Small intestine (tissue), 7 donors: ENCODE measurements around the gene HDAC4. TPM values are rescaled to one million over a fixed set of nuclear protein-coding genes. Genes with fewer than 3 reads are reported as not detected.

Experiments used
- DNase-seq, 2 donors: peaks; one replicate each; pipeline versions ENCODE4 v3.0.0 to v3.0.0-alpha.2; 2013
- FAIRE-seq: peaks from 2 replicates; lab custom pipeline; 2012; peaks lifted over from hg19 to GRCh38; lab: Jason Lieb, UNC
- H3K27ac ChIP-seq, 3 donors: one replicate each; pipeline ENCODE4 v1.5.1; 2013; ENCODE audit warnings: low read length in 2 of 3, mild to moderate bottlenecking in 2 of 3, control low read depth in 1 of 3, inconsistent platforms in 1 of 3, low read depth in 1 of 3, moderate library complexity in 1 of 3
- H3K27me3 ChIP-seq, 3 donors: one replicate each; pipeline ENCODE4 v1.6.1; 2013; ENCODE audit warnings: low read length in 3 of 3, inconsistent platforms in 1 of 3; ENCODE audit not compliant: control insufficient read depth in 3 of 3, insufficient read depth in 3 of 3
- H3K36me3 ChIP-seq, 3 donors: one replicate each; pipeline ENCODE4 v1.6.1; 2013; ENCODE audit warnings: low read length in 3 of 3, inconsistent platforms in 1 of 3, low read depth in 1 of 3, mild to moderate bottlenecking in 1 of 3, moderate library complexity in 1 of 3; ENCODE audit not compliant: control insufficient read depth in 3 of 3, insufficient read depth in 2 of 3
- H3K4me1 ChIP-seq, 3 donors: one replicate each; pipeline ENCODE4 v1.6.1; 2013; ENCODE audit warnings: low read length in 2 of 3, inconsistent platforms in 1 of 3, low read depth in 1 of 3, mild to moderate bottlenecking in 1 of 3, moderate library complexity in 1 of 3; ENCODE audit not compliant: control insufficient read depth in 3 of 3, insufficient read depth in 2 of 3
- H3K4me3 ChIP-seq, 3 donors: one replicate each; pipeline ENCODE4 v1.5.1; 2013; ENCODE audit warnings: low read length in 3 of 3, control low read depth in 1 of 3, inconsistent platforms in 1 of 3, low read depth in 1 of 3, mild to moderate bottlenecking in 1 of 3, moderate library complexity in 1 of 3
- H3K9me3 ChIP-seq, 2 donors: one replicate each; pipeline ENCODE4 v1.6.1; 2013; ENCODE audit warnings: low read depth in 1 of 2, low read length in 1 of 2; ENCODE audit not compliant: control insufficient read depth in 2 of 2, insufficient read depth in 1 of 2
- WGBS, 3 donors: extraction: QIAGEN DNeasy Blood & Tissue Kit; methylation state at CpG; one replicate each; pipeline ENCODE4 v1.1.7; 2013; 5-methylcytosine and 5-hydroxymethylcytosine counted together
- polyA plus RNA-seq, 4 donors: library from polyadenylated mRNA; stranded (reverse) in 3 of 4; unstranded in 1 of 4; fragments of 200-250 nt in 3 of 4; fragments of 120-200 nt in 1 of 4; gene quantifications; one replicate each; pipeline versions ENCODE4 v1.2.1 to v1.2.3, GENCODE V29; 2013
- donor health status: healthy with polysubstance abuse.
- donor health status: control.
- donor health status: control.
- donor health status: Bipolar disorder and iron deficiency.
- donor health status: healthy.

HDAC4 gene
- polyA plus RNA-seq, 4 donors = 3.1 to 11.3 (median 5.9) TPM

DNA sequence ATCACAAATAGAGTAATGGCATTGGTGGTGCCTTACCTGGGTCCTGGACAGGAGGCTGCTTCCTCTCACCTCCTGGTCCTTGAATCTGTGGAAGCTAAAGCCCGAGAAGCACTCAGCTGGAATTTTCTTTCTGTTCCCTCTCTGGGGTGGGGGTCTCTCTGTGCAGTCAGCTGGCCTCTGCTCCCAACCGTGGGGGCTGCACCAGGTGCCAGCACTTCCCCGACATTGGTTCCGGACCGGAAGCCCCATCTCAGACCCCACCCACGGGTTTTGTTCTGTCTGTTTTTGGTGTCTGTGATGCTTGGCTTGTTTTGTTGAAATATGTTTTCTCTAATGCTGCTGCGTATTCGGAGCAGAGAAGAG is 398.2 kb downstream of the HDAC4 start:
- Histone ChIP-seq H3K4me3 (no peak overlapping the region), H3K27ac (peak overlapping the region in 1 of 3 donors; percentile 25), H3K27me3 (peaks cover 0 to 2% (median 0%) of the 10 kb centered on the region in 3 donors), H3K4me1 (no peaks in the 10 kb centered on the region), H3K9me3 (peaks cover 0 to 6% of the 10 kb centered on the region in 2 donors), H3K36me3 (no peaks in the 10 kb centered on the region)
- DNase-seq (no peak), FAIRE-seq (no peak)
- 61 to 79% (median 76%) methylated on average over 8 of the region's 8 CpGs for WGBS, 3 donors

DNA sequence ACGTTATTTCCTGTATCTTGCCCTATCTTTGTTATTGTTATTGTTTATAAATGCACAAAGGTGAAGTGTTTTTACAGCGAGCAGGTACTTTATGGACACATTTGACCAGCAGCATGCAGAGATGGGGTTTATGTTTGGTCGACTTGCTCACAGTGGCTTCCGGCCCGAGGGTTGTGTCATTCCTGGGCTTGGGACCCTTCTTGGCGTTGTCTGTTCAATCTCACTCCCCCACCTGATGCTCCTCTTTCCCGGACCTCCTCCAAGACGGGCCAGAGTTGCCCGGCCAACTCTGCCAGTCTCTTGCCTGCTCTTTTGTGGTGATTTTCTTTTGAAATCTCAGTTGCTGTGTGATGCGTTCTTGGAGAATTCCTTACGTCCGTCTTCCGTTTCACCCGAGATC is 399.0 kb downstream of the HDAC4 start:
- no peaks in the 10 kb centered on the region for H3K4me1 ChIP-seq
- H3K4me3 ChIP-seq = no peak overlapping the region
- H3K27me3 ChIP-seq = peaks cover 0 to 2% (median 0%) of the 10 kb centered on the region in 3 donors
- FAIRE-seq = no peak
- peaks cover 0 to 6% of the 10 kb centered on the region in 2 donors for H3K9me3 ChIP-seq
- no peaks in the 10 kb centered on the region for H3K36me3 ChIP-seq
- no peak overlapping the region for H3K27ac ChIP-seq
- no peak for DNase-seq
- WGBS, 3 donors = 82 to 89% (median 88%) methylated on average over 14 of the region's 14 CpGs

DNA sequence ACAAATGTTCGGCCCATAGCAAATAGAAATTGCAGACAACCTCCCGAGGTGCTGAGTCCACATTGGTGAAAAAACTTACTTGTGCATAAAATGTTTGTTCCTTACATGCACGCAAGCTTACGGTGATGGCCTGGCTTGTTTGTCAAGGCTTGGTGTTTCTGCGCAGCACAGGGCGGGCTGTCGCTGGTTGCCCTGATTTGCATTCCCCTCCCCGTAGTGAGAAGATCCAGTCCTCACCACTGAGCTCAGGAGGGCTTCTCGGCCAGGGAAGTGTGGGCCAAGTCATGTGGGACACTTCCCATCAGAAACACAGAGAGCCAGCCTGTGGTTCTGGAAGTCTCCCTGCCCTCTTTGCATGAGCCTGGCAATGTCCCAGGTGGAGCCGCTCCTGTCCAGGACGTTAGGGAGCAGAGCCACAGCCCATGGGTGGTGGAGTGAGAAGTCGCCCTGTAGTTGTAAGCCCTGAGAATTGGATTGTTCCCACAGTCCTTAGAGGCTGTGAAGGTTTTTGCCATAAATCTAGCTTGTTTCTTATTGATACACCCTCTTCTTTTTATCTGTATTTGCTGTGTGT is 400.2 kb downstream of the HDAC4 start:
- no peak overlapping the region for H3K27ac ChIP-seq
- FAIRE-seq (no peak), DNase-seq (no peak)
- H3K4me3 ChIP-seq = no peak overlapping the region
- peaks cover 0 to 6% of the 10 kb centered on the region in 2 donors for H3K9me3 ChIP-seq
- no peaks in the 10 kb centered on the region for H3K36me3 ChIP-seq
- H3K4me1 ChIP-seq = no peaks in the 10 kb centered on the region
- 88 to 90% (median 88%) methylated on average over 12 of the region's 12 CpGs for WGBS, 3 donors
- peaks cover 0 to 2% (median 0%) of the 10 kb centered on the region in 3 donors for H3K27me3 ChIP-seq

DNA sequence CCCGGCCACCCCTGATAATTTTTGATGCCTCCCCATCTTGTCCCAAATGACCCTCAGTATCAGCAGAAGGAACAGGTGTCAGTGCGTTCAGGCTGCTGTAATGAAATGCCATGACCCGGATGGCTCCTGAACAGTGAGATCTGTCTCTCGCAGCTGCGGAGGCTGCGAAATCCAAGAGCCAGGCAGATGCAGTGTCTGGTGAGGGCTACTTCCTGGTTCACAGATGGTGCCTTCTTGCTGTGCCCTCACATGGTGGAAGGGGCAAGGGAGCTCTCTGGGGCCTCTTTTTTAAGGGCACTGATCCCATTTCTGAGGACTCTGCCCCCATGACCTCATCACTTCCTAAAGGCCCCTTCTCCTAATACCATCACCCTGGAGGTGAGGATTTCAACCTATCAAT is 400.7 kb downstream of the HDAC4 start:
- DNase-seq = no peak
- H3K4me1 ChIP-seq = no peaks in the 10 kb centered on the region
- no peak overlapping the region for H3K4me3 ChIP-seq
- no peak overlapping the region for H3K27ac ChIP-seq
- WGBS, 3 donors = 85 to 95% (median 94%) methylated on average over 6 of the region's 6 CpGs
- FAIRE-seq = no peak
- H3K36me3 ChIP-seq = no peaks in the 10 kb centered on the region
- H3K27me3 ChIP-seq = peaks cover 0 to 2% (median 0%) of the 10 kb centered on the region in 3 donors
- peaks cover 0 to 6% of the 10 kb centered on the region in 2 donors for H3K9me3 ChIP-seq

DNA sequence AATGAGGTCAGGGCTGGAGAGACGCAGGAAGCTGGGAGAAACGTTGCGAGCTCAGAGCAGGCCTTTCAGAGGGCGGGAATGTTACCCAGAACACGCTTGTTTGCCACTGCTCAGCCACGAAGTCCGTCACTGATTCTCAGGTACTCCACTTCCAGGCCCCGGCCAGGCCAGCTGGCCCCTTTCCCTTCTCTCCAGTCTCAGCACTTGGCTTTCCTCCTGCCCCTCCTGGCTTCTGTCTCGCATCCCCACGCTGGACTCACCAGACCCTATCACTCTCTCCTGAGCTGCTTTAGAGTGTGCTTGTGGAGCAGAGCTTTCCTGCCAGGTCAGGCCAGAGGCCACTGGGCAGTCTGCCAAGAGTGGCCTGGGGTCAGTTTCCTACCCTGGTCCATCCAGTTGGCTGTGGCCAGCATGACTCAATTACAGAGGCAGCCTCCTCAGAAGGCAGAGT is 401.5 kb downstream of the HDAC4 start:
- 65 to 70% (median 66%) methylated on average over 10 of the region's 10 CpGs for WGBS, 3 donors
- DNase-seq (no peak), FAIRE-seq (no peak)
- H3K27ac ChIP-seq = no peak overlapping the region
- H3K36me3 ChIP-seq = no peaks in the 10 kb centered on the region
- H3K9me3 ChIP-seq = peaks cover 0 to 11% of the 10 kb centered on the region in 2 donors
- H3K4me3 ChIP-seq = no peak overlapping the region
- H3K4me1 ChIP-seq = no peaks in the 10 kb centered on the region
- H3K27me3 ChIP-seq = peaks cover 0 to 2% (median 0%) of the 10 kb centered on the region in 3 donors

DNA sequence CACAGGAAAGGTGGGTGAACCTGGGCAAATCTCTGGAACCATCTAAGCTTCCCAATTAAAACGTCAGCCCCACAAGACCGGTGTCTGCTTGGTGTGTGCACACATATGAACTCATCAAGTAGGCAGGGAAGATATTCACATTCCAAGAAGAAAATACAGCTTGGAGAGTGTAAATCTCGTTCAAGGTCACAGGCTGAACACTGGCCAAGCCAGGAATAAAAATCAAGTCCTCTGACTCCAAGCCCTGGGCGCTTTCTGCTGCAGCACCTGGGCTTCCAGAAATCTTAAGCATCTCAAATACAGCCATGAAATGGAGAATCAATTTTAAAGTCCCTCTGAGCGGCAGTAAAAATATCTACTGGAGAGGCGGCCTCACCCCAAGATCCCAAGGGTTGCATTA is 402.0 kb downstream of the HDAC4 start:
- no peaks in the 10 kb centered on the region for H3K4me1 ChIP-seq
- DNase-seq (no peak), FAIRE-seq (no peak)
- no peak overlapping the region for H3K4me3 ChIP-seq
- no peaks in the 10 kb centered on the region for H3K36me3 ChIP-seq
- peaks cover 0 to 14% of the 10 kb centered on the region in 2 donors for H3K9me3 ChIP-seq
- WGBS, 3 donors = 51 to 70% (median 54%) methylated on average over 6 of the region's 6 CpGs
- peaks cover 0 to 2% (median 0%) of the 10 kb centered on the region in 3 donors for H3K27me3 ChIP-seq
- H3K27ac ChIP-seq = no peak overlapping the region
